Stimulated activated CD4-positive, alpha-beta T cell treated with anti-CD3 and anti-CD28 coated beads, Interleukin-1b, Interleukin-23, amount 100 ng/mL, for 24 hours (primary cell): ENCODE data around the gene SFXN3.
A peak's percentile ranks its signal among the peaks of the same experiment; 100 is the strongest.

Source experiments
- DNase-seq, 4 experiments: peaks; one replicate each; pipeline ENCODE4 v3.0.0-alpha.2; 2020; ENCODE audit warnings: low read depth in 4 of 4, low spot score in 1 of 4

The SFXN3 gene

GRCh38 chr10:101035916-101036702, 5.1 kb downstream of the SFXN3 start:
- no peak for DNase-seq

GRCh38 chr10:101036726-101037125, 5.7 kb downstream of the SFXN3 start:
- DNase-seq: no peak

- no peak for DNase-seq
Measured at GRCh38 chr10:101038484-101038883, 7.5 kb downstream of the SFXN3 start.

- DNase-seq: no peak
Measured at GRCh38 chr10:101040061-101040460, 9.0 kb downstream of the SFXN3 start.

GRCh38 chr10:101040851-101041250, 9.8 kb downstream of the SFXN3 start:
- DNase-seq: no peak

- DNase-seq: peak in 2 of 4 experiments; percentile 38 to 63
Measured at GRCh38 chr10:101041252-101041761, 10.3 kb downstream of the SFXN3 start.

GRCh38 chr10:101042118-101042517, 11.1 kb downstream of the SFXN3 start:
- DNase-seq: no peak

- DNase-seq: peak; percentile 74 to 90 (median 82)
Measured at GRCh38 chr10:101042667-101043362, 11.8 kb downstream of the SFXN3 start.

GRCh38 chr10:101043363-101043707, 12.3 kb downstream of the SFXN3 start:
- DNase-seq: no peak

- DNase-seq: no peak
Measured at GRCh38 chr10:101044117-101044516, 13.1 kb downstream of the SFXN3 start.

GRCh38 chr10:101046332-101047238, 15.6 kb downstream of the SFXN3 start:
- DNase-seq: no peak

- no peak for DNase-seq
Measured at GRCh38 chr10:101047268-101047667, 16.2 kb downstream of the SFXN3 start.

GRCh38 chr10:101047961-101048892, 17.2 kb downstream of the SFXN3 start:
- DNase-seq: no peak

- peak in 2 of 4 experiments; percentile 59 to 69 for DNase-seq
Measured at GRCh38 chr10:101050208-101051069, 19.4 kb downstream of the SFXN3 start.

GRCh38 chr10:101052285-101052684, 21.3 kb downstream of the SFXN3 start:
- DNase-seq: no peak

GRCh38 chr10:101053516-101053915, 22.5 kb downstream of the SFXN3 start:
- DNase-seq: no peak

- DNase-seq: no peak
Measured at GRCh38 chr10:101054351-101054750, 23.3 kb downstream of the SFXN3 start.

- DNase-seq: no peak
Measured at GRCh38 chr10:101054876-101055275, 23.8 kb downstream of the SFXN3 start.

- DNase-seq: no peak
Measured at GRCh38 chr10:101055411-101055810, 24.4 kb downstream of the SFXN3 start.
